HepG2 (cell line): ENCODE measurements around the gene TGFBI.

Experiments
- CEBPB ChIP-seq: IDR thresholded peaks from 2 replicates; pipeline ENCODE4 v1.6.1; 2011; ENCODE audit warnings: low read depth, low read length, improper control_type of control experiment, borderline replicate concordance
- CREB1 ChIP-seq, 2 experiments: fragments of 450-650 bp in 1 of 2; IDR thresholded peaks; 2 replicates each; pipeline ENCODE4 v1.6.1; 2016 to 2017; ENCODE audit warnings: control low read depth in 1 of 2, mild to moderate bottlenecking in 1 of 2, missing compliant biosample characterization in 1 of 2, missing genetic modification characterization in 1 of 2
- ESRRA ChIP-seq: sonication (generic); formaldehyde crosslinking; IDR thresholded peaks from 2 replicates; pipeline ENCODE4 v1.5.1; 2020; ENCODE audit warnings: mild to moderate bottlenecking, low read depth, missing genetic modification reagents
- HDAC6 ChIP-seq: fragments of 200-600 bp; sonication (generic); IDR thresholded peaks from 2 replicates; pipeline ENCODE4 v1.7.0; 2017; ENCODE audit warnings: mild to moderate bottlenecking, antibody characterized with exemption, low read length, low read depth
- MAFF ChIP-seq: IDR thresholded peaks from 2 replicates; pipeline ENCODE4 v1.6.1; 2011; ENCODE audit warnings: low read depth, low read length, improper control_type of control experiment
- NFIC ChIP-seq: IDR thresholded peaks from 2 replicates; pipeline ENCODE4 v1.6.1; 2012; ENCODE audit warnings: mild to moderate bottlenecking, low read length, inconsistent platforms
- NFKBIZ ChIP-seq: IDR thresholded peaks from 2 replicates; pipeline ENCODE4 v1.6.1; 2018; ENCODE audit warnings: missing genetic modification reagents, missing compliant biosample characterization
- YY1 ChIP-seq: IDR thresholded peaks from 2 replicates; pipeline ENCODE4 v1.6.1; 2011; ENCODE audit warnings: low read length, low read depth, moderate library complexity, mild to moderate bottlenecking; ENCODE audit not compliant: insufficient read depth, insufficient replicate concordance
- ZNF431 ChIP-seq: sonication (generic); formaldehyde crosslinking; IDR thresholded peaks from 2 replicates; pipeline ENCODE4 v1.9.0; 2022; ENCODE audit warnings: missing genetic modification reagents, low read depth, mild to moderate bottlenecking, borderline replicate concordance
- TF ChIP-seq, protein P1 (sequence below): IDR thresholded peaks from 2 replicates; pipeline ENCODE4 v1.6.1; 2012; ENCODE audit warnings: inconsistent platforms
- TF ChIP-seq, protein P2 (sequence below): sonication (generic); formaldehyde crosslinking; IDR thresholded peaks from 2 replicates; pipeline ENCODE4 v1.5.1; 2020; ENCODE audit warnings: missing genetic modification reagents, mild to moderate bottlenecking, borderline replicate concordance

DNA sequence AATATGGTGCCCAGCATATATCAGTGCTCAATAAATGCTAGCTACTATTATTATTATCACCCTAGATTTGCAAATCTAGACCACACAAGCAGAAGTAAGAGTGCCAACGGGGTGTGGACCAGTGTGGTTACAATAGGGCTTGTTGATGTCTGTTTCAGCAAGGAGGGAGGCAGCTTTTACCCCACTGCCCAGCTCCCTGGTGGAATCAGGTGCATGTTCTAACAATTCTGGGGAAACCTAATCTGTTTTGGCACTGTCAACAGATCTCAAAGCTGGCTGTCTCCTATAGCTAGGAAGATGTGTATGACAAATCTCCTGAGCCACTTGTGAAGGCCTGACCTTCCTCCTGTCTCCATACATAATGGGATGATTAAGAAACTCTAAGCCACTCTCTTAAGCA, 5.7 kb downstream of the TGFBI start:
- TF ChIP-seq ESRRA: no peak
- no peak for TF ChIP-seq YY1
- TF ChIP-seq CREB1 (IDR thresholded peaks at IDR 0.05): no peak
- TF ChIP-seq CREB1 (CRISPR knock-in tag; IDR thresholded peaks at IDR 0.05): no peak
- no peak for TF ChIP-seq MAFF
- no peak for TF ChIP-seq NFKBIZ (CRISPR knock-in tag)
- no peak for TF ChIP-seq HDAC6
- TF ChIP-seq, protein P1, sequence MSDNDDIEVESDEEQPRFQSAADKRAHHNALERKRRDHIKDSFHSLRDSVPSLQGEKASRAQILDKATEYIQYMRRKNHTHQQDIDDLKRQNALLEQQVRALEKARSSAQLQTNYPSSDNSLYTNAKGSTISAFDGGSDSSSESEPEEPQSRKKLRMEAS: no peak
- no peak for TF ChIP-seq NFIC
- TF ChIP-seq CEBPB: no peak
- TF ChIP-seq, protein P2, sequence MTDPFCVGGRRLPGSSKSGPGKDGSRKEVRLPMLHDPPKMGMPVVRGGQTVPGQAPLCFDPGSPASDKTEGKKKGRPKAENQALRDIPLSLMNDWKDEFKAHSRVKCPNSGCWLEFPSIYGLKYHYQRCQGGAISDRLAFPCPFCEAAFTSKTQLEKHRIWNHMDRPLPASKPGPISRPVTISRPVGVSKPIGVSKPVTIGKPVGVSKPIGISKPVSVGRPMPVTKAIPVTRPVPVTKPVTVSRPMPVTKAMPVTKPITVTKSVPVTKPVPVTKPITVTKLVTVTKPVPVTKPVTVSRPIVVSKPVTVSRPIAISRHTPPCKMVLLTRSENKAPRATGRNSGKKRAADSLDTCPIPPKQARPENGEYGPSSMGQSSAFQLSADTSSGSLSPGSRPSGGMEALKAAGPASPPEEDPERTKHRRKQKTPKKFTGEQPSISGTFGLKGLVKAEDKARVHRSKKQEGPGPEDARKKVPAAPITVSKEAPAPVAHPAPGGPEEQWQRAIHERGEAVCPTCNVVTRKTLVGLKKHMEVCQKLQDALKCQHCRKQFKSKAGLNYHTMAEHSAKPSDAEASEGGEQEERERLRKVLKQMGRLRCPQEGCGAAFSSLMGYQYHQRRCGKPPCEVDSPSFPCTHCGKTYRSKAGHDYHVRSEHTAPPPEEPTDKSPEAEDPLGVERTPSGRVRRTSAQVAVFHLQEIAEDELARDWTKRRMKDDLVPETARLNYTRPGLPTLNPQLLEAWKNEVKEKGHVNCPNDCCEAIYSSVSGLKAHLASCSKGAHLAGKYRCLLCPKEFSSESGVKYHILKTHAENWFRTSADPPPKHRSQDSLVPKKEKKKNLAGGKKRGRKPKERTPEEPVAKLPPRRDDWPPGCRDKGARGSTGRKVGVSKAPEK (CRISPR knock-in tag): no peak
- TF ChIP-seq ZNF431 (CRISPR knock-in tag): no peak
